Spleen (tissue), 7 donors: ENCODE results near the gene UACA.

Source experiments
- CTCF ChIP-seq, 11 experiments: fragments of 200-600 bp in 7 of 11; fragments of 450-650 bp in 4 of 11; sonication (generic) in 4 of 11; IDR thresholded peaks in 8 of 11; conservative IDR thresholded peaks in 3 of 11; 1 replicate in 7 of 11; 2 replicates in 4 of 11; pipeline versions ENCODE4 v1.4.0 to v1.8.0; 2016 to 2021; ENCODE audit warnings: antibody characterized with exemption in 11 of 11, inconsistent platforms in 4 of 11, mild to moderate bottlenecking in 1 of 11
- POLR2A ChIP-seq, 3 donors: fragments of 450-650 bp; IDR thresholded peaks; one replicate each; pipeline ENCODE4 v1.5.1; 2017; ENCODE audit warnings: antibody characterized with exemption in 3 of 3, mild to moderate bottlenecking in 1 of 3
- donor health status: DM: no; HTN: no; CAD: no; lungs with moderate emphysema.
- donor health status: DM: no; HTN: no; CAD: no.
- donor health status: DM: no; HTN: no; CAD: no.

DNA sequence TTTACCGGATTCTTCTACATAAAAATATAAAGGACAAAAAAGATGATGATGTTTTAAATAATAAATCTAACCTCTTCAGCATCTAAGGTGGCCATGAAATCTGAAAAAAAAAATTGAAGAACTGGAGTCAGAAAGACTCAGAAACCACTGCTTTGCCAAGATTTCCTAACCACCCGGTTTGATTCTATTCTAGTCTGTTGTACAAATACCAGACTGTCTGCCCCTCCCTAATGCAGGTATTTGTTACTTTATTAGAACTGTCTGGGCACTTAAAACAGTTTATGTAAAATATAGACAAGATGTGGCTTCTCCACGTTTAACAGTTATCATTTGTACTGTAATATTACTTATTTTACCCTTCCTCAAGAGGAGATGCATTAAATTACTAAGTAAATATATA, 48.8 kb downstream of the UACA start:
- TF ChIP-seq POLR2A (IDR thresholded peaks at IDR 0.05), result no peak
- no peak for TF ChIP-seq CTCF (IDR thresholded peaks at IDR 0.05 in 8 of 11, conservative IDR thresholded peaks at IDR 0.05 in 3 of 11)
